ENCODE results near the gene HNRNPUL1. TPM values are rescaled to one million over a fixed set of nuclear protein-coding genes. Genes with fewer than 3 reads are reported as not detected.

Gene HNRNPUL1
- total and polyA plus RNA-seq, 2 donors (not counting 1 experiment from before 2014, with no cell fraction given), result 60.7 to 273 TPM

DNA sequence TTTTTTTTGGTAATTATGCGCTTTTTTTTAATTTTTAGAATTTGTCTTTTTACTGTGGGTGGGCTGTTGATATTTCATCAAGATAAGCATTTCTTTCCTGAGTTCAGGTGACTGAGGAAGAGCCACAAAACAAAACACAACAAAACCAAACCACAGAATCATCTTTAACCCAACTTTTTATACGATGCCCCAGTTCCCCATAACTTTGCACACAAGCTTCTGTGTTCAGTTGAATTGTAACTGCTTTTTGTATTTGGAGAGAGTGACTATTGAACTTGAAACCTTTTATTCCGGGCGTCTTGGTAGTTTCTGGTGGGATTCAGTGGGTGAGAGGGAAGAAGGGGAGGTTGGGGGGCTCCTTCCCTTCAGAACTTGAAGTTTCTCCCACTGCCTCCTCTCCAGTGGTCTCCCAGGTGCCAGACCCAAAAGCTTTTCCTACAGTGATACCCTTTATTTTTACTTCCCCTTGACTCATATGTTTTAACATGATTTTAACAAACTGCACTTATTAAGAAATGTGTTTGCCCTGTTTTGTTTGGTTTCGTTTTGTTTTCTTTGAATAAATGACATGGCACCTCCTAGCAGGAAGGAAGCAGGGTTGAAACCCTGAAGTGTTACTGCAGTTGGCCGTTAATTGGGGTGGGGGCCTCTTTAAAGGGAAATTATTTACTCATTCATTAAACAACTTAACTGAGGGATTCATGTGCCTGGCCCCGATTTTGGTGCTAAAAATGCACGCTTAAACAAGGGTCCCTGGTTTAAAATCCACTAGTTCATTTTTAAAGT, 43.1 kb downstream of the HNRNPUL1 start:
- no peaks in the 10 kb centered on the region for H3K9me3 Mint-ChIP-seq (ENCODE audit: insufficient read depth)
- TF ChIP-seq, protein P1, sequence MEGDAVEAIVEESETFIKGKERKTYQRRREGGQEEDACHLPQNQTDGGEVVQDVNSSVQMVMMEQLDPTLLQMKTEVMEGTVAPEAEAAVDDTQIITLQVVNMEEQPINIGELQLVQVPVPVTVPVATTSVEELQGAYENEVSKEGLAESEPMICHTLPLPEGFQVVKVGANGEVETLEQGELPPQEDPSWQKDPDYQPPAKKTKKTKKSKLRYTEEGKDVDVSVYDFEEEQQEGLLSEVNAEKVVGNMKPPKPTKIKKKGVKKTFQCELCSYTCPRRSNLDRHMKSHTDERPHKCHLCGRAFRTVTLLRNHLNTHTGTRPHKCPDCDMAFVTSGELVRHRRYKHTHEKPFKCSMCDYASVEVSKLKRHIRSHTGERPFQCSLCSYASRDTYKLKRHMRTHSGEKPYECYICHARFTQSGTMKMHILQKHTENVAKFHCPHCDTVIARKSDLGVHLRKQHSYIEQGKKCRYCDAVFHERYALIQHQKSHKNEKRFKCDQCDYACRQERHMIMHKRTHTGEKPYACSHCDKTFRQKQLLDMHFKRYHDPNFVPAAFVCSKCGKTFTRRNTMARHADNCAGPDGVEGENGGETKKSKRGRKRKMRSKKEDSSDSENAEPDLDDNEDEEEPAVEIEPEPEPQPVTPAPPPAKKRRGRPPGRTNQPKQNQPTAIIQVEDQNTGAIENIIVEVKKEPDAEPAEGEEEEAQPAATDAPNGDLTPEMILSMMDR (IDR thresholded peaks at IDR 0.05), result no peak
- no peak overlapping the region for H3K4me3 ChIP-seq (ENCODE audit: control extremely low read depth in 1 of 5, extremely low read depth in 1 of 5, insufficient read depth in 1 of 5, low read depth in 2 of 5, low read length in 4 of 5)
- peaks cover 62% of the 10 kb centered on the region for H3K79me2 ChIP-seq (ENCODE audit: control insufficient read depth, insufficient read depth, low read length)
- H3K36me3 ChIP-seq (replicated peaks in 1 of 2; ENCODE audit: control extremely low read depth in 1 of 2, control insufficient read depth in 1 of 2, extremely low read depth in 1 of 2, insufficient read depth in 2 of 2, low read length in 1 of 2), result peaks cover 5 to 44% of the 10 kb centered on the region in 2 experiments
- 33% methylated on average over 2 of the region's 8 CpGs for whole genome bisulfite sequencing (ENCODE audit: insufficient coverage)
- peaks cover 68 to 85% of the 10 kb centered on the region in 2 donors for H3K4me1 ChIP-seq (ENCODE audit: control insufficient read depth in 2 of 2, insufficient read depth in 2 of 2, low read length in 2 of 2)
- POLR2A ChIA-PET, result interaction anchor here (0.9 to 1.0 kb wide), 2 partner anchors 40 to 44 kb away, joined by 3 to 5 read pairs; no protein-coding TSS in a partner anchor
- peak overlapping the region; percentile 98 for H3K4me2 ChIP-seq (replicated peaks; ENCODE audit: low read depth, low read length, poor library complexity, severe bottlenecking)
- no peaks in the 10 kb centered on the region for H3K9me3 ChIP-seq (ENCODE audit: control extremely low read depth in 1 of 3, control insufficient read depth in 2 of 3, insufficient read depth in 1 of 3, low read length in 2 of 3)
- ATAC-seq (ENCODE audit: low read depth) (no peak), DNase-seq (no peak)
- peaks cover 17% of the 10 kb centered on the region for H4K20me1 ChIP-seq (ENCODE audit: control insufficient read depth, insufficient read depth, low read length, poor library complexity, severe bottlenecking)
- no peak overlapping the region for H2AFZ ChIP-seq (ENCODE audit: insufficient read depth, low read depth, low read length, poor library complexity, severe bottlenecking)
- CTCF ChIA-PET, result interaction anchor here (0.5 to 8.3 kb wide), 22 partner anchors 9 to 644 kb away, joined by 3 to 89 read pairs (median 7); partner anchors contain the start of genes B9D2, HNRNPUL1 and TGFB1
- intact Hi-C loops (cut with micrococcal nuclease), result no loop called here
- H3K4me3 Mint-ChIP-seq, result peak overlapping the region; percentile 68
- no peaks in the 10 kb centered on the region for H3K27me3 Mint-ChIP-seq
- H3K27me3 ChIP-seq (replicated peaks in 1 of 4; ENCODE audit: control extremely low read depth in 1 of 4, control insufficient read depth in 3 of 4, insufficient read depth in 4 of 4, low read length in 3 of 4), result no peaks in the 10 kb centered on the region
- H3K9ac ChIP-seq (ENCODE audit: low read length), result peak overlapping the region; percentile 10
- peaks cover 71% of the 10 kb centered on the region for H3K4me1 Mint-ChIP-seq
- H3K27ac ChIP-seq (ENCODE audit: low read length in 2 of 2), result peak overlapping the region; percentile 89 to 100
- H3K27ac Mint-ChIP-seq, result peak overlapping the region; percentile 100

DNA sequence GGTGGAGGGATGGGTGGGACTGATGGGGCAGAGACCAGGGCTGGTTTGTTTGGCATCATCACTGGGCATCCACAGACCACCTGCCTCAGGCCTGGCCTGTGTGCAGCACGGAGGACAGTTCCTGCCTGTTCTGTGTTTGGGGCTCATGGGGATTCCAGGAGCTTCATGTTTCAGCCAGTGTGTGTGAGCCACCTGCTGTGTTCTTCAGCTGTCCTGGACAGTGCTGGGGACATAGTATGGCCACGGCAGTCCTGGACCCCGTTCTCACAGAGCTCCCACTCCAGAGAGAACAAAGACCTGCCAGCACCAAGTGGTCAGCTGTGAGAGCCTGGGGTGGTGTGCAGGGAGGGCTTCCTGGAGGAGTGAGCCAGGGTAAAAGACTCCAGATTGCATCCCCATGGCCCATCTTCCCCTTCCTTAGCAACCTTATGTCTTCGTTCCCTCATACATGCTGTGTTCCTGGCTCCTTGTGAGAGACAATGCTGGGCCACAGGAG, 43.8 kb downstream of the HNRNPUL1 start:
- peak overlapping the region; percentile 100 for H3K27ac Mint-ChIP-seq
- intact Hi-C loops (cut with micrococcal nuclease), result loop anchor here (1.0 kb wide), 4 partner anchors 11 to 182 kb away; no protein-coding TSS in a partner anchor

More for the DNA sequence above, 43.8 kb downstream of the HNRNPUL1 start:
- H3K4me3 ChIP-seq (ENCODE audit: control extremely low read depth in 1 of 5, extremely low read depth in 1 of 5, insufficient read depth in 1 of 5, low read depth in 2 of 5, low read length in 4 of 5), result peak overlapping the region in 2 of 5 experiments; percentile 3 to 10
- DNase-seq (no peak), ATAC-seq (ENCODE audit: low read depth) (no peak)
- H3K36me3 ChIP-seq (replicated peaks in 1 of 2; ENCODE audit: control extremely low read depth in 1 of 2, control insufficient read depth in 1 of 2, extremely low read depth in 1 of 2, insufficient read depth in 2 of 2, low read length in 1 of 2), result peaks cover 7 to 50% of the 10 kb centered on the region in 2 experiments
- H3K4me3 Mint-ChIP-seq, result peak overlapping the region; percentile 98
- H3K27me3 ChIP-seq (replicated peaks in 1 of 4; ENCODE audit: control extremely low read depth in 1 of 4, control insufficient read depth in 3 of 4, insufficient read depth in 4 of 4, low read length in 3 of 4), result no peaks in the 10 kb centered on the region
- peak overlapping the region; percentile 48 for H2AFZ ChIP-seq (ENCODE audit: insufficient read depth, low read depth, low read length, poor library complexity, severe bottlenecking)
- peaks cover 67% of the 10 kb centered on the region for H3K4me1 Mint-ChIP-seq
- H3K27ac ChIP-seq (ENCODE audit: low read length in 2 of 2), result peak overlapping the region; percentile 89 to 100
- no peak for TF ChIP-seq EZH2 (IDR thresholded peaks at IDR 0.05; ENCODE audit: borderline replicate concordance, insufficient read depth, low read depth, low read length, poor library complexity, severe bottlenecking)
- TF ChIP-seq, protein P1 (IDR thresholded peaks at IDR 0.05), result no peak
- peaks cover 69% of the 10 kb centered on the region for H3K79me2 ChIP-seq (ENCODE audit: control insufficient read depth, insufficient read depth, low read length)
- H3K4me2 ChIP-seq (replicated peaks; ENCODE audit: low read depth, low read length, poor library complexity, severe bottlenecking), result peak overlapping the region; percentile 98
- H3K4me1 ChIP-seq (ENCODE audit: control insufficient read depth in 2 of 2, insufficient read depth in 2 of 2, low read length in 2 of 2), result peaks cover 64 to 83% of the 10 kb centered on the region in 2 donors
- WGBS (ENCODE audit: insufficient coverage), result 39% methylated on average over 3 of the region's 4 CpGs
- ChIA-PET CTCF (interaction anchor here (0.5 to 8.3 kb wide), 22 partner anchors 10 to 645 kb away, joined by 3 to 89 read pairs (median 5); partner anchors contain the start of genes B9D2, HNRNPUL1 and TGFB1), POLR2A (interaction anchor here (1.2 to 1.8 kb wide), 5 partner anchors 19 to 104 kb away, joined by 3 to 11 read pairs (median 4); partner anchors contain the start of genes HNRNPUL1 and TGFB1)
- peaks cover 23% of the 10 kb centered on the region for H4K20me1 ChIP-seq (ENCODE audit: control insufficient read depth, insufficient read depth, low read length, poor library complexity, severe bottlenecking)
- no peaks in the 10 kb centered on the region for H3K9me3 Mint-ChIP-seq (ENCODE audit: insufficient read depth)
- no peaks in the 10 kb centered on the region for H3K9me3 ChIP-seq (ENCODE audit: control extremely low read depth in 1 of 3, control insufficient read depth in 2 of 3, insufficient read depth in 1 of 3, low read length in 2 of 3)
- peak overlapping the region; percentile 50 for H3K9ac ChIP-seq (ENCODE audit: low read length)
- H3K27me3 Mint-ChIP-seq, result no peaks in the 10 kb centered on the region

All from B cell (primary cell).